H7 (cell line): ENCODE data around the gene TBXAS1. TPM values are rescaled to one million over a fixed set of nuclear protein-coding genes. Genes with fewer than 3 reads are reported as not detected.
"Not testable (repeated sequence)": the region's sequence is repeated elsewhere in the genome, so short reads cannot be mapped to it uniquely, and the experiment has no call there.

Source experiments
- DNase-seq: peaks from one replicate; pipeline ENCODE4 v3.0.0; 2012
- H3K27me3 ChIP-seq: 2 replicates; pipeline ENCODE4 v1.6.0; 2011; ENCODE audit warnings: mild to moderate bottlenecking, low read length; ENCODE audit not compliant: control insufficient read depth, insufficient read depth
- H3K36me3 ChIP-seq: replicated peaks from 2 replicates; pipeline ENCODE4 v1.5.1; 2011; ENCODE audit warnings: low read length; ENCODE audit not compliant: control insufficient read depth, insufficient read depth
- H3K4me3 ChIP-seq: 2 replicates; pipeline ENCODE4 v1.5.1; 2011; ENCODE audit warnings: low read depth, mild to moderate bottlenecking, control low read depth, low read length, moderate library complexity; ENCODE audit not compliant: insufficient read depth
- total RNA-seq: library from RNA; depleted of rRNA; stranded (reverse); fragments of >200 nt; shearing (Covaris generic); gene quantifications from 2 replicates; pipeline ENCODE4 v1.2.3, GENCODE V29; 2014

Gene TBXAS1
- total RNA-seq, 1 experiment from 2014 or later, result 0.76 TPM

DNA sequence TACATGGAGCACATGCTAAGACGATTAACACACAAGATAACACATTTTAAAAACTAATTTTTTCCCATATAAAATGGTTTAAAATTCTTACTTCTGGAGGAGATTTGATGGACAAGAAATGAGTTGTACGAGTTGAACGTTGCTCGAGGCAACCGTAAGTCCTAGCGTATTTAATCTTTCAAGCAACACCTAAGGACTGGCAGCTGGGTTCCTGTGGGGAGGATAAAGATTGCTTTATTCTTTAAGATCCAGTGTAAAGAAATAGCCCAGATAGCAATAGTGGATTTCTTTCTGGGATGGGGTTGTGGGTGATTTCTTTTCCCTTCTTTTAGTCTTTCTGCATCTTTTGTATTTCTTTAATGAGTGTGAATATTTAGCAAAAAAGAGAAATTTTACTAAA is 9.8 kb downstream of the TBXAS1 start:
- DNase-seq, result no peak
- H3K4me3 ChIP-seq, result no peak overlapping the region
- H3K36me3 ChIP-seq, result no peaks in the 10 kb centered on the region
- H3K27me3 ChIP-seq, result no peaks in the 10 kb centered on the region

DNA sequence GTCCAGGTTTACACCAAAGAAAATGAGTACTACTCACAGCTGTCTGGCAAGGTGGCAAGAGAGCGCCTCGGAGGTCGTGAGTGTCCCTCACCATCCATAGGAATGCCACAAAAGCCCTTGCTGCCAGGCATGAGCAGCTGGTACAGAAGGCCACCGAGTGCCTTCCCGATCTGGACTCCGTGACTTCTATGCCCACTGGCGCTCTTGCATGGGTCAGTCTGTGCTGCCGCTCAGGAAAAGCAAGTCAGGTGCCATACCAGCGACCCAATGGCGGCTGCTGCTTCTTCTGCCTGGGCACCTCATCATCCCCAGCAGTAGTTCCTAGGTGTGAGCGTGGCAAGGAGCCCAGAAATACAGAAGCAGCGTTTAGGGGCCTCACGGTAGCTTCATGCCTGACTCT is 11.7 kb downstream of the TBXAS1 start:
- no peaks in the 10 kb centered on the region for H3K36me3 ChIP-seq
- H3K27me3 ChIP-seq, result no peaks in the 10 kb centered on the region
- H3K4me3 ChIP-seq, result no peak overlapping the region
- no peak for DNase-seq

DNA sequence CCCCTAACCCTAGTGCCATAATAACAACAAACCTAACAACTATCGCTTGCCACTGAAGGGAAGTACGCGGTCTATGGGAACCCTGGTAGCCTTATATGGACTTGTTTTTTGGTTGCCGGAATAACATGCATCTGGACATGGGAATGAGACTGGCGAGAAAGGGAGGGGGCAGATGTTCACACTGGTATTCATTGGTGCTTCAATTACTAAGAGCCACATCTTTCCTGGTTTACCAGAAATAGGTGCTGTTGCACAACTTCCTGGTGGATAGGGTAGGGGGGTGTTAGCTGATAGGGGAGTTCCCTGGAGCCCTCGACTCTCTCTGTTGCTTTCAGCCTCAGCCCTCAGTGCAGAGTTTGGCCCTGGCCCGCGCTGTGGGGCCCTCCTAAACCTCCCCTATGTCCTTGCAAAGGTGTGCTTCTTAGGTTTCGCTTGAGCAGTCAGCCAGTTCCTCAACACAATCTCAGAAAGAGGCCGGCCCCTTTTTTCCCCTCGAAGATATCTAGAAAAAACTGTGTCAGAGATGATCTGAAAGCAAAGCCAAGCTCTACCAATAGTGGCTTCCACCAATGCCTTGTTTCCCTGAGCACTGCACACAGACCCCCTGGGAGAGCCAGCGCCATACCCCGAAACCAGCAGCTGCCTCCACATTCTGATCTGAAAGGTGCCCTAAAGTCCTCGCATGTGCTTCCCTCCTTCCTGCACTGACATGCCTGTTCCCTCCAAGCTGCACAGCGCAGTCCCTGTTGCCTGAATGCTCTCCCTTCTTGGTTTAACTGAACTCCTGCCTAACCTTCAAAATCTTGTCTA is 13.5 kb downstream of the TBXAS1 start:
- no peaks in the 10 kb centered on the region for H3K27me3 ChIP-seq
- H3K36me3 ChIP-seq, result no peaks in the 10 kb centered on the region
- H3K4me3 ChIP-seq, result no peak overlapping the region
- no peak for DNase-seq

DNA sequence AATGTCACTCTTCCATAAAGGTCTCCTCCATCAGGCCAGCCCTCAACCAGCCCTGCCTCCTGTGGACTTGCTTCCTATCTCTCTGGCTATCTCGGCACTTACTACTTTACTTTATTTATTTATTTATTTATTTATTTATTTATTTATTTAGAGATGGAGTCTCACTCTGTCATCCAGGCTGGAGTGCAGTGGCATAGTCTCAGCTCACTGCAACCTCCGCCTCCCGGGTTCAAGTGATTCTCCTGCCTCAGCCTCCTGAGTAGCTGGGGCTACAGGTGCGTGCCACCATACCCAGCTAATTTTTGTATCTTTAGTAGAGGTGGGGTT is 14.1 kb downstream of the TBXAS1 start:
- not testable (repeated sequence) for H3K4me3 ChIP-seq, H3K27me3 ChIP-seq, DNase-seq, H3K36me3 ChIP-seq

DNA sequence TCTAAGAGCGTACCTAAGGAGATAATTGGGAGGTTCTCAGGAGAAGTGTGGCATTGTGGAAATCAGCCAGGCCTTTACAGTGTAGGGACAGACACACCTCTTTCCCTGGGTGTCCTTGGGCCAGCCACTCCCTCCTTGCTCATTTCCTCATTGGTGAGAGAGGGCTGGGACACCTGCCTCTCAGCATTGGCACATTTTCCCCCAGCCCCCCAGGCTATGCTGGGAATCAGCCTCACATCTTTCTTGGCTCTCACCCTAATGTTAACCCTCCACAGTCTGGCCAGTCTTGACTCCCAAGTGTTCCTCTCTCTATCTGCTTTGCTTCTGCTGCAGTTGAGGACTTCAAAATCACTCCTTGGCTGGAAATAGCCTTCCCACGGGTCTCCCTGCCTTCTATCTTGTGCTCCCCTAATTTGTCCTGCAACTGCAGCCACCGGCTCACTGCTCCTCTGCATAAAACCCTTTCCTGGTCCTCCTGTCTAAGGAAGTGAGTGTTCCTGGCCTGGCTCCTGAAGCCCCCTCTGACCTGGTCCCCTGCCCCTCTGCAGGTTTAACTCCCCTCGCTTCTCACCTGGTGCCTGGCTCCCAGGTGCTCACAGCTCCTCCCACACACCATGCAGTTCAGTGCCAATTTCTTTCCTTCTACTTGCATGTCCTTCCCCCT is 15.8 kb downstream of the TBXAS1 start:
- Histone ChIP-seq H3K36me3 (no peaks in the 10 kb centered on the region), H3K27me3 (no peaks in the 10 kb centered on the region), H3K4me3 (no peak overlapping the region)
- DNase-seq, result no peak

DNA sequence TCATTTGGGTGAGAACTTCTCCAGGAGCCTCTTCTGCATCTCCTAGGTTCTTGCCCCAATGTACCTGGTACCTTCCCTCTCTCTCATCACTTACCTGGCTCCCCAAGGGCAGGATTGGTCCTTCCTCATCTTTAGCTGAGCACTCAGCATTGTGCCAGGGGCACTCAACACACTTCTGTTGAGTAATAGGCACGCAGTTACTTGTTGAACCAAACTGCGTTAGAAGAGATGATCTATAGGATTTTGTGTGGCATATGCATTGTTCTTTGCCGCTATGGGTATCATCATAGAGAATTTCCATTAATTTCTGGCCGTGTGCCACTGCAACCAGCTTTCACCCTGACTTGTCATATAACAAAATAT is 16.4 kb downstream of the TBXAS1 start:
- no peak for DNase-seq
- Histone ChIP-seq H3K27me3 (no peaks in the 10 kb centered on the region), H3K36me3 (no peaks in the 10 kb centered on the region), H3K4me3 (no peak overlapping the region)

DNA sequence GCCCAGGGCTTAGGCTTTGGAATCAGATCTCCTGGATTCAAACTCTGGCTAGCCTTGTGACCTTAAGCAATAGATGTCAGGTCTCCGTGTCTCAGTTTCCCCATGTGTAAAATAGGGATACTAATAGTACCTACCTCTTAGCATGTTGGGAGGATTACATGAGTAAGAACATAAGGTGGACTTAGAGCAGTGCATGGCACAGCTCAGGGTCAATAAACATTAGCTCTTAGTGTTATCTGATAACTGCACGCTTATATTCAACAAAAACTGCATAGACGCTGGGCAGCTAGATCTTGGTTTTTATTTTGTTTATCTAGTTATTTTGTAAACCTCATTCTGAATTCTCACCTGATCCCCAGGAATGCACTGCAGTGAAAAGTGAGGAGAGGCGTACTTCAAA is 17.2 kb downstream of the TBXAS1 start:
- Histone ChIP-seq H3K36me3 (no peaks in the 10 kb centered on the region), H3K4me3 (no peak overlapping the region), H3K27me3 (no peaks in the 10 kb centered on the region)
- no peak for DNase-seq

DNA sequence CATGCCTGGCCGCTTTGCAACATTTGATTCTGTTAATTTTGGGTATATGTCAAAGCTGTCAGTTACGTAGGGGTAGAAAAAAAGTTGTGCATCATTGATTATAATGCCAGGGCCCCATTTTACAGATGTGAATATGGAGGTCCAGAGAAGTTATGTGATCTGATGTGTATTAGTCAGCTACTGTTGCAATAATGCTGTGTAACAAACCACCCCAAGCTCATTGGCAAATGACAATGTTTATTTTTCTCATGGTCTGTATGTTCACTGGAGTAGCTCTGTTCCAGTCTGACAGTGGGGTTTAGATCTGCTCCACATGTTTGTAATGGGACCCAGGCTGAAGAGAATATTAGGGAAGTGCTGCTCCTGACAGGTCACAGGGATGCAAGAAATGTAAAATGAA is 19.2 kb downstream of the TBXAS1 start:
- Histone ChIP-seq H3K27me3 (no peaks in the 10 kb centered on the region), H3K36me3 (no peaks in the 10 kb centered on the region), H3K4me3 (no peak overlapping the region)
- DNase-seq, result no peak

DNA sequence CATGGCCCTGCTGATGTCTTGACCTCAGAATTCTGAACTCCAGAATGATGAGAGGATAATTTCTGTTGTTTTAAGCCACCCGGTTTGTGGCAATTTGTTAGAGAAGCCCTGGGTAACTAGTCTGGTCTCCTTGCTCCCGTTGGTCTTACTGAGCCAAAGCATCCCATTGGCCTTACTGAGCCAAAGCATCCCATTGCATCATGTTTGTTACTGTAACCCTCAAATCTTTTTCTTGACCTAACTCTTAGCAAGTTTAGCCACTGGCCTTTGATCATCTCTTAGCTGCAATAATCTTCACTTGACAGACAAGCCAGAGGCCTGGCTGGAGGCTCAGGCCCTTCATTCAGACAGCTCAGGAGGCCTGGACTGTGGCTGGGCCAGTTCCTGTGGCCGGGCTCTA is 21.8 kb downstream of the TBXAS1 start:
- no peak for DNase-seq
- H3K36me3 ChIP-seq, result no peaks in the 10 kb centered on the region
- H3K4me3 ChIP-seq, result no peak overlapping the region
- no peaks in the 10 kb centered on the region for H3K27me3 ChIP-seq

DNA sequence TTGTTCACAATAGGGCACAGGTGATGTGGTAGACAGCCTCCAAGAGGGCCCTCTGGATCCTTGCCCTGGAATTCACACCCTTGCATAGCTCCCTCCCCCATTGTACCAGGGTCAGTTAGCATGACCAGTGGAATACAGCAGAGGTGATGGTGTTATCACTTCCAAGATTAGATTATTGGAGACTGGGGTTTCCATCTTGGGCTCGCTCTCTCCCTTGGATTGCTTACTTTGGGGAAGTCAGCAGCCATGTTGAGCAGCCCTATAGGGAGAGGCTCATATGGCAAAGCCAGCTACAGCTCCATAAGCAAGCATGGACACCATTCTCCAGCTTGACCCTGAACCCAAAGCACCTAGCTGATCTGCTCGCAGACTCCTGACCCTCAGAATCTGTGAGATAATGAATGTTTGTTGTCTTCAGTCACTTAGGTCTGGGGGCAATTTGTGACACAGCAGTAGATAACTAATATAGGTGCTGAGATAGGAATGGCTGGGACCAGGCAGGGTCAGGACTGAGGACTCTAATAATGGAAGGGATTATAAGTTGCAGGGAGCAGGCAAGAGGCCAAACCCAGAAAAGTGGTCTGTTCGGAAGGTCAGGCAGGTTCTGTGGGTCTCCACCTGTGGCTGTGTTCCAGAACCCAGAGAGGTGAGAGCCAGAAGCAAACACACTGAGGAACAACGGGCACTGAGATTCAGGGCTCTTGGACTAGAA is 22.9 kb downstream of the TBXAS1 start:
- no peaks in the 10 kb centered on the region for H3K27me3 ChIP-seq
- H3K36me3 ChIP-seq, result no peaks in the 10 kb centered on the region
- H3K4me3 ChIP-seq, result no peak overlapping the region
- no peak for DNase-seq

DNA sequence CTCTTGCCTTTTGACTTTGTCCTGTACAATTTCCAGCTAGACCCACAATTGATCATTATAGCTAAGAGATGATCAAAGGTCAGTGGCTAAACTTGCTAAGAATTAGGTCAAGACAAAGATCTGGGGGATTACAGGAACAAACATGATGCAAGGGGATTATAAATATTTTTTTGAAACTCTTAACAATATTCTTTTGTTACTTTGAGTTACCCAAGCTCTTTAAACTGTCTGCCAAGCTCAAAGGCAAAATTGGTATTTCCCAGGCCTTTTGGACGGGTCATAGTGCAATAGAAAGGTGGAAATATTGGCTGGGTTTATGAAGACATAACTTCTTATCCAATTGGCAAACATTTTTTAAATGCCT is 23.4 kb downstream of the TBXAS1 start:
- Histone ChIP-seq H3K27me3 (no peaks in the 10 kb centered on the region), H3K4me3 (no peak overlapping the region), H3K36me3 (no peaks in the 10 kb centered on the region)
- no peak for DNase-seq

DNA sequence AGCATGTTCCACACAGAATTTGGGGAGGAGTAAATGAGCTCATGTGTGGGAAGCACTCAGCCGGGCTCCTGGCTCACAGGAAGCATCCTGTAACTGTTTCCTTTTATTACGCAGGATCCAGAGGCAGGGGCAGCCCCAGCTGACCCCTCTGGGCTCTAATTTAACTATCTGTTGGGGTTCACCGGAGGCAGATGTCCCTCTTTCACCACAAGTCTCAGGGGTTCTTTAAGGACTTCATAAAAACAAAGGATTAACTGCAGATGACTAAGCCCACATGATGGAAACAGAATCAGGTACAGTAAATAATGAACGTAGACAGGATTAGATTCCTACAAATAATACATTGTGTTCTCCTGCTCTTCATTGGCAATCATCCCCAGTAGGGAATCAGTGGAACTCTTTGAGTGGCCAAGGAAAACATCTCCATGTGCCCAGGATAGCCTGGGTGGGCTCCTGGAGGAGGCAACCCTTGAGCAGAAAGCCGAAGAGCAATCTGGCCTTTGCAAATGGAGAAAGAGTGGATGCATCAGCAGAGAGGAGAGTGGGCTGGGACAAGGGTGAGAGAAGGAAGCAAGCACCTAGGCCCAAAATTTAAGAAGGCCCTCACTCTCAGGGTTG is 24.6 kb downstream of the TBXAS1 start:
- H3K36me3 ChIP-seq, result no peaks in the 10 kb centered on the region
- no peak for DNase-seq
- H3K27me3 ChIP-seq, result no peaks in the 10 kb centered on the region
- H3K4me3 ChIP-seq, result no peak overlapping the region

DNA sequence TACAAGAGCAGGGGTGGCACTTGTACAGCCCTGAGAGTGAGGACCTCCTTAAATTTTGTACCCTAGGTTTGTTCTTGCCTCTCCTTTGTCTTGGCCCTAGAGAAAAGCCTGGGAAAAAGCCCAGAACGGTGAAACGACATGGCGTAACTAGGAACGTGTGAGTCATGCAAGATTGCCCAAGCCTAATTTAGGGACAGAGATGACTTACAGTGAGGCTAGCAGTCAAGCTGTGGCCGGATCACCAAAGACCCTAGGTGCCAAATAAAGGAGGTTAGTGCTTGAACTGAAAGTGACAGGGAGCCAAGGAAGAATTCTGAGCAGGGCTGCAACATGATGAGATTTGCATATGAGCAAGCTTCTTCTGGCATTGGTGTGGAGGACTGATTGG is 25.1 kb downstream of the TBXAS1 start:
- H3K27me3 ChIP-seq, result no peaks in the 10 kb centered on the region
- H3K4me3 ChIP-seq, result no peak overlapping the region
- no peak for DNase-seq
- no peaks in the 10 kb centered on the region for H3K36me3 ChIP-seq

DNA sequence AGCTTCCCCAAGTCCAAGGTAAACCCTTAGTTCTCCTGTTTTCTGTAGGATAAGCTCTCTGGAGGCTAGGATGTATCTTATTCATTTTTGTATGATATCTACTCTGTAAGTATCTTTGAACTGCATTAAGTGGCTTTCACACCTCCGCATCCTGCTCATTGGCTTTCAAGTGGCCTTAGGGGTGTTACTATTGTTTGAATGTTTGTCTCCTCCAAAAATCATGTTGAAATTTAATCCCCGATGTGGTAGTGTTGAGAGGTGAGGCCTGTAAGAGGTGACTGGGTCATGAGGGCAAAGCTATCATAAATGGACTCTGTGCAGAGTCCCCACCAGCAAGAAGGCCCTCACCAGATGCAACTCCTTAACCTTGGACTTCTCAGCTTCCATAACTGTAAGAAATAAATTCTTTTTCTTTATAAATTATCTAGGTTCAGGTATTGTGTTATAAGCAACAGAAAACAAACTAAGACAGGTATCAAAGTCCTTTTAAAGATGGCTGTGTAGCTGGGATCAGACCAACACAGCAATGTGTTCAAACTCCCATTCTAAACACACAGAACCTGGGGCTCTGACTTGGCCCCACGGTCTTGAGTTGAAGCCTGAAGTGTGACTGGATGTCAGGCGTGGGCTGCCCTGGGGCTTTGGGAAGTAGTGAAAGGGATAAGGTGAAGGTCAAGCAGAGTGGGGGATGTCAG is 25.9 kb downstream of the TBXAS1 start:
- Histone ChIP-seq H3K4me3 (no peak overlapping the region), H3K27me3 (no peaks in the 10 kb centered on the region), H3K36me3 (no peaks in the 10 kb centered on the region)
- DNase-seq, result no peak
